ENCODE data around the gene WDR5B.
"Not testable (repeated sequence)": the region's sequence is repeated elsewhere in the genome, so short reads cannot be mapped to it uniquely, and the experiment has no call there.

Gene WDR5B

GRCh38 chr3:122415762-122416654 lies at the start of gene WDR5B:
Gene WDR5B, minus strand, starts transcription at chr3:122416062. Its CDS starts 534 bp downstream, at chr3:122415528.
- DNase-seq (ENCODE audit: low read depth in 2 of 2): peak; percentile 93 to 94

- DNase-seq (ENCODE audit: low read depth in 2 of 2): no peak
Measured at GRCh38 chr3:122464659-122465058, 48.8 kb upstream of the WDR5B start.

DNA sequence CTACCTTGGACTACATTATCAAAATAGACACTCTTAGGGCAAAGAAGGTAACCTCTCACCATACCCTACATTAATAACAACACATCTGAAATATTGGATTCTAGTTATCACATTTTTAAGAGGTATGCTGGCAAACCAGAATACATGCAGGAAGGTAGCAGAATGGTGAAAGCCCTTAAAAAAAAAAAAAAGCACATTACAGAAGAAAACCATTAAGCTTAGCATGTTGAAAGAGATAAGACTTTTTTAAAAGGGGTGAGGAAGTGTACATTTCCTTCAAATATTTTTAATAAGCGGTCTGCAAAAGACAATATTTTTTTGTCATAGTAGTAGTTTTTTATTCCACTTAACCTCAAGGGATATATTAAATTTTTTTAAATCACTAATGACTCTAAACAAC lies 46.5 kb upstream of the WDR5B start:
- DNase-seq (ENCODE audit: low read depth in 2 of 2): no peak

- no peak for DNase-seq (ENCODE audit: low read depth in 2 of 2)
Measured at GRCh38 chr3:122461806-122462205, 45.9 kb upstream of the WDR5B start.

DNA sequence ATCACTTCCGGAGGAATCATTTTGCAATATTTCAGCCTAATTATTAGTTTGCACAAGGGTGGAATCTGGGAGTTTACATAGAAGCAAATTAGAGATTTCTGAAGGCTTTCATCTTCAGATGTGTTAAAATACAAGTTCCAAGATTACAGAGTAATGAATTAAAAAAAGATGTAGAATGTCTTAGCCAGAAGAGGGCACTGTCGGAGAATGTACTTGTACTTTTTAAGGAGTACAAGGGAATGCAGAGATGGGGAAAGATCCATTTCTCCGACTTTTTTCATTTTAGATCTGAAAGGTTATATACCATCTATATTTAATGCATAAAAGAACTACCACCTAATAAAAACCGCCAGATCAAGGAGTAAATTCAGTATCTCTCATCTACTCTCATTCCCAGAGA lies 43.1 kb upstream of the WDR5B start:
- DNase-seq (ENCODE audit: low read depth in 2 of 2): no peak

DNA sequence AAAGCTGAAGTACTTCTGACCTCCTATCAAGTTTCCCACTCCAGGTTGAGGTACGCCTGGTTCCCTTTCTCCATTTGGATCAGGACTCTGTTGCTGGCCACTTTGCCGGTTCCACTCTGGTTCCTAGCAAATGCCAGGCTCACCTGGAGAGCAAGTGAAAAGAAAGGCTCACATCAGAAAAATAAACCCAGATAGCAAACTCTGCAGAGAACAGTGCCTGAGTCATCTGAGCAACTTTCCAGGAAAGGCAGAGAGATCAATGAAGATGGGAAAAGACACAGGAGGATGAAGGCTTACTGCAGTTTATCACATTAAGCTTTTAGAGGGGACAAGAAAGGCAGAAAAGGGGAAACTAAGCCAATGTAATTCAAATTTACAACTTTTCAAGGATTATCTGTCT lies 41.8 kb upstream of the WDR5B start:
- no peak for DNase-seq (ENCODE audit: low read depth in 2 of 2)

GRCh38 chr3:122456074-122456473 lies 40.2 kb upstream of the WDR5B start:
- DNase-seq (ENCODE audit: low read depth in 2 of 2): no peak

- no peak for DNase-seq (ENCODE audit: low read depth in 2 of 2)
Measured at GRCh38 chr3:122451371-122451770, 35.5 kb upstream of the WDR5B start.

DNA sequence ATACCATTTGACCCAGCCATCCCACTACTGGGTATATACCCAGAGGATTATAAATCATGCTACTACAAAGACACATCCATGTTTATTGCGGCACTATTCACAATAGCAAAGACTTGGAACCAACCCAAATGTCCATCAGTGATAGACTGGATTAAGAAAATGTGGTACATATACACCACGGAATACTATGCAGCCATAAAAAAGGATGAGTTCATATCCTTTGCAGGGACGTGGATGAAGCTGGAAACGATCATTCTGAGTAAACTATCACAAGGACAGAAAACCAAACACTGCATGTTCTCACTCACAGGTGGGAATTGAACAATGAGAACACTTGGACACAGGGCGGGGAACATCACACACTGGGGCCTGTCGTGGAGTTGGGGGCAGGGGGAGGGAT lies 32.4 kb upstream of the WDR5B start:
- DNase-seq (ENCODE audit: low read depth in 2 of 2): not testable (repeated sequence)

GRCh38 chr3:122444491-122444887 lies 28.6 kb upstream of the WDR5B start:
- DNase-seq (ENCODE audit: low read depth in 2 of 2): not testable (repeated sequence)

GRCh38 chr3:122443762-122444490 lies 28.1 kb upstream of the WDR5B start:
- not testable (repeated sequence) for DNase-seq (ENCODE audit: low read depth in 2 of 2)

- no peak for DNase-seq (ENCODE audit: low read depth in 2 of 2)
Measured at GRCh38 chr3:122443090-122443489, 27.2 kb upstream of the WDR5B start.

DNA sequence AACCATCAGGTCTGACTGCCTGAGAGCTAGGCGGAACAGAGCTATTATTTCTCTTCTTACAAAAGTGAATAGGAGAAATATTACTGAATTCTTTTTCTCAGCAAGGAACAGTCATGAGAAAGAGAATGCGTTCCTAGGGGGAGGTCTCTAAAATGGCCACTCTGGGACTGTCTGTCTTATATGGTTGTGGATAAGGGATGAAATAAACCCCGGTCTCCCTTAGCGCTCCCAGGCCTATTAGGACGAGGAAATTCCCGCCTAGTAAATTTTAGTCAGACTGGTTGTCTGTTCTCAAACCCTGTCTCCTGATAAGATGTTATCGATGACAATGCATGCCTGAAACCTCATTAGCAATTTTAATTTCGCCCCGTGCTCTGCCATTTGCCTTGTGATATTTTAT lies 20.1 kb upstream of the WDR5B start:
- no peak for DNase-seq (ENCODE audit: low read depth in 2 of 2)

DNA sequence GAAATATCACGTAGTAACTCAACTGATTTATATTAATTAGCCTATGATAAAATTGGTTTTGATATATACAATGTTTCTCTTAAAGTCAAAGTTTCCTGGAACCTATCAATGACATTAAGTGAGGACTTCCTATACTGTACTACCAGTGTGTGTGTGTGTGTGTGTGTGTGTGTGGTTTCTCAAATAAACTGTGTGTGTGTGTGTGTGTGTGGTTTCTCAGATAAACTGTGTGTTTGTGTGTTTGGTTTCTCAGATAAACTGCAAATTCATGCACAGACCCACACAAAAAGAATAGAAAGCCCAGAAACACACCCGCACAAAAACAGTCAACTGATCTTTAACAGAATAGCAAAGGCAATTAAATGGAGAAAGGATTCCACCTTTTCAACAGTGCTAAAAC lies 14.5 kb upstream of the WDR5B start:
- DNase-seq (ENCODE audit: low read depth in 2 of 2): no peak

DNA sequence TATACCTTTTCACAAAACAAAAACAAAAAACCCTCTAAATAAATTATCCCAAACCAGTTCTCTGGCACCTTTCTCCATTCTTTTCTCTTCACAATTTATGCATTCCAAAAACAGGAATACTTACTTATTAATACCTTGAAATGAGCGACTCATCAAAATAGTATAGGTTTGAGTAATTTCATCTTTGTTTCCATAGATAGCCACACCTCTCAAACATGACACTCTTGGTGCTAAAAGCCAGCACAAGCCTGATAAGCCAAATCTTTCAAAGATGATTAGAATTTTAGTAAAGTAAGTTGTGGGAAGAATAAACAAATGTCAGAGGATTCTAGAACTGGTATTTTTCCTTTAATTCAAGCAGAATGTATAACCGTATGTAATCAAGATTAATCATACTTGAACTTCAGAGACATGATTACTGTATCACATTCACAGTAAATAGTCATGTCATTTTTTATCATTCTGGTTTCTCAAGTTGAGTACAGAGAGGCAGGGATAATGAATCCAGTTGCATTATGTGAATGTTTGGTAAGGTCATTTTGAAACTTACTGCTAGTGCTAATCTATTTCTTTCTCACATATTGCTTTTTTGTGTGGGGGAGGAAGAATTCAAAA lies 12.1 kb upstream of the WDR5B start:
- no peak for DNase-seq (ENCODE audit: low read depth in 2 of 2)

DNA sequence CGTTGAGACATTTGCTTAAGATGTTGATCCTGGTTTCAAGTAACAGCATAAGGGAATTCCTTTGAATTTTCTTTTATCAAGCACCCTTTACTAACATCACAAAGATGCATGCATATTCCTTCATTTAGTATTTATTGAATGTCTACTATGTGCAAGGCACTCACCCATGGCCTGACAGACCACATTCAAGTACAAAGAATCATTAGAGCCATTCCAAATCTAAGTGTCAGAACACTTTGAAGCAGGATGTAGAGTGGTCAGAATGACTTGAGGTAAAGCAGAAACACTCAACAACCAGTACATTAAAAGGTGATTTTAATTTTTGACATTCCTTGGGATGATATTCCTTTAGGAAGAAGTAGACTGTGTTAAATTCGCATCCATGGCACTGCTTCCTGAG lies 6.0 kb upstream of the WDR5B start:
- DNase-seq (ENCODE audit: low read depth in 2 of 2): no peak

DNA sequence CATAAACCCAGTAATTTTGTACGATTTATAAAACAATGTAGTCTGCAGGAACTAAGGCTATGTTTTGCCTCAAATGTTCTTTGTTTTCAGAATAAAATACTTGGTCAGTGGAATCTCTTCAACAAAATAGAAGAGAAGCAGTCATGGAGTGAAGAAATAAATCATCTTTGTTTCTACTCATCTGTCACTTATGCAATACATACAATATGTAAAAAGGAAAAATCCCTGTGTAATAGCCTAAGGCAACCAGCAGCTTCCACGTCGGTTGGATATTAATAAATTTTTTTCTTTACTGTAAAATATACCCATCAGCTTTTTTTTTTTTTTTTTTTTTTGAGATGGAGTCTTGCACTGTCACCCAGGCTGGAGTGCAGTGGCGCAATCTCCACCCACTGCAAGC lies 5.2 kb upstream of the WDR5B start:
- no peak for DNase-seq (ENCODE audit: low read depth in 2 of 2)

- no peak for DNase-seq (ENCODE audit: low read depth in 2 of 2)
Measured at GRCh38 chr3:122416966-122417365, 1.1 kb upstream of the WDR5B start.

DNA sequence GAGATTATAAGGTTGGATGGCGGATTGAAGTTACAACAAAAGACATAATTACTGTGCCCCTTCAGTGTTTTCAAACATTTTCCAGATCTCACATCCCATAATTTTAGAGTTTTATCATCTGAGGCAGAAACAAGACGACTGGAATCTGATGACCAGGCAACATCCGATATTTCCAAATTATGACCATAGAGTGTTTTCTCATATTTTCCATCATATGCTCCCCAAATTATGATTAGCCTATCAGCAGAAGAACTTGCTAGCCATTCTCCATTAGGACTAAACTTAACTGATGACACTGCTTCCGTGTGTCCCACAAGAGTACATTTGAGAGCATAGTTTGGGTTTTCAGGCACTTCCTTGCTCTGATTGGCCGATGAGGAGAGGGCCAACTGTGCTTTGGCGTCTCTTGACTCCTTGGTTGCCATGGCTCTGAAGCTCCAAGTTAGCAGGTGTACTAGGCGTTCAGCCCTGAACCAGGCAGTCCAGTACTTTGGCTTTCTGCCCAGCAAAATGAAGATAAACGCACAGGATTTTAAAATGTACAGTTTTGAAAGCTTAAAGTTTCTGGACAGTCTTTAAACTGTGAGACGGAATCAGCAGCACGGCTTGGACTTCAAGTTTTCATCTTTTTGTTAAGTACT lies 638 bp downstream of the WDR5B start:
- peak; percentile 19 to 30 for DNase-seq (ENCODE audit: low read depth in 2 of 2)

DNA sequence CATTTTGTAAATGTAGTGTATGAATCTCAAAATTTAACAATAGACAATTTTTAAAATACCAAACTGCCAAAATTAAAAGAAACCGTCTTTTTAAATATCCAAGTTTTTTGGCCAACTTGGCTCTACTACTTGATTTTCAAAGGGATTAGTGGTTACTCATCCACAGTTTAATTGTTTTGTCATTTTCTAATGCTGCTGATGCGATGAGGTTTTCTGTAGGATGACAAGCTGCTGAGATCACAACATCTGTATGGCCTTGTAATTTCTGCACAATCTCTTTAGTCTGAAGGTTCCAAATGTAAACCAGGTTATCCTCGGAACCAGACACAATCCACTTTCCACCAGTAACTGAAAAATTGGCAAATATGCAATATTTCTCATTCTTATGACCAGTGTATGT lies 1.5 kb downstream of the WDR5B start:
- no peak for DNase-seq (ENCODE audit: low read depth in 2 of 2)

GRCh38 chr3:122410639-122411038 lies 5.2 kb downstream of the WDR5B start:
- no peak for DNase-seq (ENCODE audit: low read depth in 2 of 2)

DNA sequence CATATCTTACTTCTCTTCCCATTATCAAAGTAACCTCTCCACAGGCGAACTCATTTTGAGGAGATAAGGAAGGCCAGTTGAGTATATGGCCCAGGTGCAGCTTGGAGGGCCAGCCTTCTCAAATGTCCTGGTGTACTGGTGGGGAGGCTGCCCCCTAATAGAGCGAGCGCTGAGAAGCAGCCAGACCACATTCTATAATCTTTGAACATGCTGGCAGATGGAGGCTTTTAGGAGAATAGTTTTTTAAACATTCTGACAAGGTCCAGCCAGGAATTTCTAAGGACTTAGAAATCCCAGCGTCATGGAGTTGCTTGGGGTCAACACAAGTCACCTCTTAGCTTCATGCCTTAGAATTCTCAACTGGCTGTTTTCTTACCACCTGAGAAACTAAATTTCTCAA lies 5.8 kb downstream of the WDR5B start:
- DNase-seq (ENCODE audit: low read depth in 2 of 2): no peak
